NB4 (cell line): ENCODE measurements around the gene CLDN7.
A peak's percentile ranks its signal among the peaks of the same experiment; 100 is the strongest.

Source experiments
- MYC ChIP-seq: IDR thresholded peaks from 2 replicates; pipeline ENCODE4 v1.6.1; 2011; ENCODE audit warnings: low read depth, low read length
- TF ChIP-seq, protein P1 (sequence below): IDR thresholded peaks from one replicate; pipeline ENCODE4 v1.5.1; 2012; ENCODE audit warnings: low read depth, low read length
- TF ChIP-seq, protein P2 (sequence below): IDR thresholded peaks from 2 replicates; pipeline ENCODE4 v1.6.1; 2011; ENCODE audit warnings: low read depth, low read length

DNA sequence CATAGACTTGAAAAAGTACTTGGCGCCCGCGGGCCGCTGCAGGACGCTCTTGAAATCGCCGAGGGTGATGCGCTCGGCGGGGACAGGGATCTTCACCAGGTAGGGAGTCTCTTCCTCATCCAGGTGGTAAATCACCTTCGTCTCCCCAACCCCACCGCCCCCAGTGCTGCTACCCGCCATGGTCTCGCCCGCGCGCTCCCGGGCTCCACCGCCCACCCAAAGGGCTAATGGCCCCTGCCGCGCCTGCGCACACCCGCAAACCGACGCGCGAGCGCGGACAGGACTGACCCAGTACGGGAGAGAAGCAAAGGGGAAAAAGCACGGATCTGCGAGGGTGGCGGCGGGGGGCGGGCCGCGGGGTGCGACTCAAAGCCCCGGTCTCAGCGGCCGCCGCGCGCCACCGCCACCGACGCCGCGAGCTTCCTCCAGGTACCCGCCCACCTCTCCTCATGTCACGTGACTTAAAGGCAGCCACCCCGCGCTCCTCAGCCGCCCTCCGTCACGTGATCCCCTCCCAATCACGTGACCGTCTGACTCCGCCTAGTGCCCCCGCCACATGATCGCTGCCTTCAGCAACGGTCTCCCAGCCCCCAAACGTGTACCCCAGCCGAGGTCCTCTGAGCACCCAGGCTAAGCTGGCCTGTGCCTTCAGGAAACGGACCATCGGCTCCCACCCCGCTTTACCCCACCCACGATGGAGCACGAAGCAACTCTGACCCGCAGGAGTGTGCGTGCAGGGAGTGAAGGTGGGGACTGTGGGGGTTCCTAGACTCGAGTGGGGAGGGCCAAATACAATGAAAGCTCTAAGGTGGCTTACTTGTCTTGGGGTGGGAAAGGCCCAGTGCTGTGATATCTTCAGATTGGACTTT is 28.0 kb downstream of the CLDN7 start, which contains the start of gene DVL2:
- TF ChIP-seq, protein P1, sequence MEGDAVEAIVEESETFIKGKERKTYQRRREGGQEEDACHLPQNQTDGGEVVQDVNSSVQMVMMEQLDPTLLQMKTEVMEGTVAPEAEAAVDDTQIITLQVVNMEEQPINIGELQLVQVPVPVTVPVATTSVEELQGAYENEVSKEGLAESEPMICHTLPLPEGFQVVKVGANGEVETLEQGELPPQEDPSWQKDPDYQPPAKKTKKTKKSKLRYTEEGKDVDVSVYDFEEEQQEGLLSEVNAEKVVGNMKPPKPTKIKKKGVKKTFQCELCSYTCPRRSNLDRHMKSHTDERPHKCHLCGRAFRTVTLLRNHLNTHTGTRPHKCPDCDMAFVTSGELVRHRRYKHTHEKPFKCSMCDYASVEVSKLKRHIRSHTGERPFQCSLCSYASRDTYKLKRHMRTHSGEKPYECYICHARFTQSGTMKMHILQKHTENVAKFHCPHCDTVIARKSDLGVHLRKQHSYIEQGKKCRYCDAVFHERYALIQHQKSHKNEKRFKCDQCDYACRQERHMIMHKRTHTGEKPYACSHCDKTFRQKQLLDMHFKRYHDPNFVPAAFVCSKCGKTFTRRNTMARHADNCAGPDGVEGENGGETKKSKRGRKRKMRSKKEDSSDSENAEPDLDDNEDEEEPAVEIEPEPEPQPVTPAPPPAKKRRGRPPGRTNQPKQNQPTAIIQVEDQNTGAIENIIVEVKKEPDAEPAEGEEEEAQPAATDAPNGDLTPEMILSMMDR = no peak
- TF ChIP-seq MYC = peak; percentile 68; the same call in 1 of the 2 replicates
- TF ChIP-seq, protein P2, sequence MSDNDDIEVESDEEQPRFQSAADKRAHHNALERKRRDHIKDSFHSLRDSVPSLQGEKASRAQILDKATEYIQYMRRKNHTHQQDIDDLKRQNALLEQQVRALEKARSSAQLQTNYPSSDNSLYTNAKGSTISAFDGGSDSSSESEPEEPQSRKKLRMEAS = peak; percentile 98
